NK-92 (cell line): Measurements from ENCODE around the gene ZGPAT.

Source experiments
- DNase-seq: peaks from one replicate; lab custom pipeline; 2025; ENCODE audit not compliant: unreplicated experiment; lab: John Stamatoyannopoulos, UW

The ZGPAT gene

GRCh38 chr20:63678667-63679465 is 29.0 kb upstream of the ZGPAT start:
- DNase-seq, result no peak

- DNase-seq, result no peak
Measured at GRCh38 chr20:63679799-63680305, 28.0 kb upstream of the ZGPAT start.

- DNase-seq, result no peak
Measured at GRCh38 chr20:63680427-63680826, 27.4 kb upstream of the ZGPAT start.

- no peak for DNase-seq
Measured at GRCh38 chr20:63680857-63681608, 26.8 kb upstream of the ZGPAT start.

GRCh38 chr20:63681609-63682142 is 26.2 kb upstream of the ZGPAT start:
- DNase-seq, result no peak

- DNase-seq, result no peak
Measured at GRCh38 chr20:63682384-63683139, 25.3 kb upstream of the ZGPAT start.

- DNase-seq, result no peak
Measured at GRCh38 chr20:63685269-63686026, 22.4 kb upstream of the ZGPAT start.

- no peak for DNase-seq
Measured at GRCh38 chr20:63686094-63686491, 21.7 kb upstream of the ZGPAT start.

GRCh38 chr20:63686492-63687321 is 21.1 kb upstream of the ZGPAT start:
- DNase-seq, result no peak

- DNase-seq, result no peak
Measured at GRCh38 chr20:63687419-63688178, 20.2 kb upstream of the ZGPAT start.

- DNase-seq, result no peak
Measured at GRCh38 chr20:63688228-63689045, 19.4 kb upstream of the ZGPAT start.

GRCh38 chr20:63689046-63690002 is 18.5 kb upstream of the ZGPAT start:
- no peak for DNase-seq

GRCh38 chr20:63690003-63690897 is 17.6 kb upstream of the ZGPAT start:
- no peak for DNase-seq

GRCh38 chr20:63690898-63691710 is 16.7 kb upstream of the ZGPAT start:
- no peak for DNase-seq
